Type B pancreatic cell (in vitro differentiated cells): ENCODE measurements around the gene RGS18. TPM values are rescaled to one million over a fixed set of nuclear protein-coding genes. Genes with fewer than 3 reads are reported as not detected.
"Not testable (repeated sequence)": the region's sequence is repeated elsewhere in the genome, so short reads cannot be mapped to it uniquely, and the experiment has no call there.

ENCODE experiments used
- DNase-seq: peaks from one replicate; pipeline ENCODE4 v3.0.0; 2021; ENCODE audit warnings: mixed read lengths; ENCODE audit not compliant: unreplicated experiment; ENCODE audit errors: extremely low spot score
- H3K27ac Mint-ChIP-seq: 2 replicates; pipeline ENCODE4 v1.8.0; 2021; ENCODE audit warnings: mild to moderate bottlenecking, mixed read lengths
- H3K27me3 Mint-ChIP-seq: 2 replicates; pipeline ENCODE4 v1.8.0; 2021; ENCODE audit warnings: mixed read lengths
- H3K36me3 Mint-ChIP-seq: 2 replicates; pipeline ENCODE4 v1.8.0; 2021; ENCODE audit warnings: mixed read lengths
- H3K4me1 Mint-ChIP-seq: one replicate; pipeline ENCODE4 v1.8.0; 2021; ENCODE audit warnings: mixed read lengths; ENCODE audit not compliant: unreplicated experiment
- H3K4me3 Mint-ChIP-seq: 2 replicates; pipeline ENCODE4 v1.8.0; 2021; ENCODE audit warnings: mild to moderate bottlenecking, mixed read lengths
- H3K9me3 Mint-ChIP-seq: 2 replicates; pipeline ENCODE4 v1.8.0; 2021; ENCODE audit warnings: mixed read lengths
- CTCF ChIP-seq: fragments of 200-600 bp; sonication (generic); conservative IDR thresholded peaks from 2 replicates; pipeline ENCODE4 v1.5.0; 2021; ENCODE audit warnings: antibody characterized with exemption, mild to moderate bottlenecking
- total RNA-seq: library from RNA; stranded (reverse); gene quantifications from 2 replicates; pipeline ENCODE4 v1.2.1, GENCODE V29; 2021; ENCODE audit warnings: low replicate concordance

RGS18 gene
- total RNA-seq, 1 donor from 2014 or later = not detected

GRCh38 chr1:192122668-192123067, 35.6 kb upstream of the RGS18 start:
- Mint-ChIP-seq H3K4me3 (no peak overlapping the region), H3K36me3 (no peaks in the 10 kb centered on the region), H3K27me3 (no peaks in the 10 kb centered on the region), H3K27ac (no peak overlapping the region), H3K4me1 (no peaks in the 10 kb centered on the region), H3K9me3 (no peaks in the 10 kb centered on the region)
- no peak for DNase-seq
- TF ChIP-seq CTCF = no peak

GRCh38 chr1:192123212-192123611, 35.0 kb upstream of the RGS18 start:
- Mint-ChIP-seq H3K4me1 (no peaks in the 10 kb centered on the region), H3K36me3 (no peaks in the 10 kb centered on the region), H3K27ac (no peak overlapping the region), H3K4me3 (no peak overlapping the region), H3K27me3 (no peaks in the 10 kb centered on the region), H3K9me3 (no peaks in the 10 kb centered on the region)
- TF ChIP-seq CTCF = no peak
- DNase-seq = no peak

GRCh38 chr1:192126030-192126619, 32.1 kb upstream of the RGS18 start:
- no peaks in the 10 kb centered on the region for H3K27me3 Mint-ChIP-seq
- no peak for TF ChIP-seq CTCF
- DNase-seq = no peak
- no peaks in the 10 kb centered on the region for H3K36me3 Mint-ChIP-seq
- no peaks in the 10 kb centered on the region for H3K4me1 Mint-ChIP-seq
- no peak overlapping the region for H3K27ac Mint-ChIP-seq
- no peak overlapping the region for H3K4me3 Mint-ChIP-seq
- H3K9me3 Mint-ChIP-seq = no peaks in the 10 kb centered on the region

- no peaks in the 10 kb centered on the region for H3K36me3 Mint-ChIP-seq
- H3K4me1 Mint-ChIP-seq = no peaks in the 10 kb centered on the region
- no peak overlapping the region for H3K27ac Mint-ChIP-seq
- TF ChIP-seq CTCF = no peak
- no peak for DNase-seq
- H3K27me3 Mint-ChIP-seq = no peaks in the 10 kb centered on the region
- no peaks in the 10 kb centered on the region for H3K9me3 Mint-ChIP-seq
- H3K4me3 Mint-ChIP-seq = no peak overlapping the region
These were observed 28.1 kb upstream of the RGS18 start for GRCh38 chr1:192130175-192130574.

- not testable (repeated sequence) for H3K27ac Mint-ChIP-seq, H3K36me3 Mint-ChIP-seq, H3K4me1 Mint-ChIP-seq, DNase-seq, H3K9me3 Mint-ChIP-seq, H3K27me3 Mint-ChIP-seq, H3K4me3 Mint-ChIP-seq
These were observed 27.4 kb upstream of the RGS18 start for GRCh38 chr1:192130865-192131264.

- Mint-ChIP-seq H3K4me1 (no peaks in the 10 kb centered on the region), H3K27ac (no peak overlapping the region), H3K36me3 (no peaks in the 10 kb centered on the region), H3K9me3 (no peaks in the 10 kb centered on the region), H3K4me3 (no peak overlapping the region), H3K27me3 (no peaks in the 10 kb centered on the region)
- DNase-seq = no peak
- TF ChIP-seq CTCF = no peak
These were observed 26.3 kb upstream of the RGS18 start for GRCh38 chr1:192131914-192132313.
